Endothelial cell of umbilical vein (primary cell): Measurements from ENCODE around the gene NUP214. TPM values are rescaled to one million over a fixed set of nuclear protein-coding genes. Genes with fewer than 3 reads are reported as not detected.

Experiments
- BruUV-seq: library from RNA; stranded (reverse); fragments of 400-500 nt; replicated peaks from 2 replicates; lab custom pipeline; 2021; lab: Mats Ljungman, UMichigan
- CTCF ChIA-PET: fragments of 300-600, 350-600 bp; sonication (Branson Sonifier 250); formaldehyde crosslinking; loops from one replicate; lab custom pipeline; 2021; ENCODE audit warnings: antibody characterized with exemption, inconsistent platforms; lab: Charles Lee
- POLR2A ChIA-PET: fragments of 300-600, 350-600 bp; sonication (Branson Sonifier 250); formaldehyde crosslinking; loops from one replicate; lab custom pipeline; 2021; ENCODE audit warnings: antibody characterized with exemption, inconsistent platforms; lab: Charles Lee
- DNase-seq: peaks from one replicate; pipeline ENCODE4 v3.0.0-alpha.2; 2011; ENCODE audit warnings: low read depth, low spot score
- FAIRE-seq: peaks from 2 replicates; lab custom pipeline; 2011; peaks lifted over from hg19 to GRCh38; lab: Jason Lieb, UNC
- H2AFZ ChIP-seq: 2 replicates; pipeline ENCODE4 v1.6.0; 2012; ENCODE audit warnings: low read depth, low read length, control low read depth, inconsistent platforms
- H3K27ac ChIP-seq: 2 replicates; pipeline ENCODE4 v1.5.1; 2011; ENCODE audit warnings: low read depth, mild to moderate bottlenecking, control low read depth, low read length, moderate library complexity; ENCODE audit not compliant: insufficient read depth
- H3K27me3 ChIP-seq, 2 experiments: 2 replicates each; pipeline versions ENCODE4 v1.6.0 to v1.6.1; 2011; ENCODE audit warnings: low read length in 2 of 2, mixed read lengths in 1 of 2; ENCODE audit not compliant: control insufficient read depth in 2 of 2, insufficient read depth in 2 of 2
- H3K36me3 ChIP-seq, 2 experiments: 2 replicates in 1 of 2; 3 replicates in 1 of 2; pipeline ENCODE4 v1.5.1; 2011; ENCODE audit warnings: low read length in 2 of 2, mild to moderate bottlenecking in 1 of 2, moderate library complexity in 1 of 2; ENCODE audit not compliant: control insufficient read depth in 2 of 2, insufficient read depth in 2 of 2; ENCODE audit errors: extremely low read depth in 1 of 2
- H3K4me1 ChIP-seq: 3 replicates; pipeline ENCODE4 v1.5.1; 2011; ENCODE audit warnings: mild to moderate bottlenecking, low read length; ENCODE audit not compliant: control insufficient read depth, insufficient read depth; ENCODE audit errors: extremely low read depth
- H3K4me2 ChIP-seq: 2 replicates; pipeline ENCODE4 v1.6.1; 2011; ENCODE audit warnings: low read length, control low read depth, mixed read lengths; ENCODE audit not compliant: insufficient read depth
- H3K4me3 ChIP-seq, 3 experiments: fragments of 200-600 bp in 1 of 3; sonication (generic), shearing (Covaris generic) in 1 of 3; replicated peaks in 1 of 3; 2 replicates each; pipeline ENCODE4 v1.5.1; 2011 to 2016; ENCODE audit warnings: control low read depth in 3 of 3, low read length in 3 of 3, mild to moderate bottlenecking in 2 of 3, inconsistent platforms in 1 of 3, low read depth in 1 of 3, moderate library complexity in 1 of 3; ENCODE audit not compliant: insufficient read depth in 1 of 3
- H3K79me2 ChIP-seq: 2 replicates; pipeline ENCODE4 v1.6.0; 2012; ENCODE audit warnings: low read length, inconsistent platforms; ENCODE audit not compliant: control insufficient read depth, insufficient read depth
- H3K9ac ChIP-seq: replicated peaks from 2 replicates; pipeline ENCODE3; 2011; ENCODE audit warnings: low read length, control low read depth; ENCODE audit not compliant: insufficient read depth; ENCODE audit errors: extremely low read depth
- H3K9me1 ChIP-seq: replicated peaks from 3 replicates; pipeline ENCODE4 v1.6.0; 2011; ENCODE audit warnings: mild to moderate bottlenecking, low read length; ENCODE audit not compliant: control insufficient read depth, insufficient read depth; ENCODE audit errors: extremely low read depth
- H3K9me3 ChIP-seq: replicated peaks from 2 replicates; pipeline ENCODE4 v1.5.1; 2012; ENCODE audit warnings: low read length, inconsistent platforms; ENCODE audit not compliant: control insufficient read depth, insufficient read depth
- H4K20me1 ChIP-seq: replicated peaks from 2 replicates; pipeline ENCODE3; 2011; ENCODE audit warnings: mild to moderate bottlenecking, low read length; ENCODE audit not compliant: control insufficient read depth, insufficient read depth; ENCODE audit errors: extremely low read depth
- EZH2 ChIP-seq: IDR thresholded peaks from 2 replicates; pipeline ENCODE4 v1.6.1; 2012; ENCODE audit warnings: borderline replicate concordance, low read depth, mild to moderate bottlenecking, moderate library complexity, low read length, inconsistent platforms; ENCODE audit not compliant: severe bottlenecking
- FOS ChIP-seq: IDR thresholded peaks from 2 replicates; pipeline ENCODE4 v1.6.1; 2011; ENCODE audit warnings: mild to moderate bottlenecking, low read length, moderate library complexity, borderline replicate concordance; ENCODE audit not compliant: insufficient read depth
- GATA2 ChIP-seq: IDR thresholded peaks from 2 replicates; pipeline ENCODE4 v1.7.0; 2011; ENCODE audit warnings: low read depth, mild to moderate bottlenecking, moderate library complexity, mixed read lengths, low read length; ENCODE audit not compliant: insufficient read length, insufficient read depth
- JUN ChIP-seq: IDR thresholded peaks from 2 replicates; pipeline ENCODE4 v1.6.1; 2011; ENCODE audit warnings: borderline replicate concordance, low read depth; ENCODE audit not compliant: insufficient read length, insufficient read depth
- MYC ChIP-seq: IDR thresholded peaks from one replicate; pipeline ENCODE4 v1.6.1; 2011; ENCODE audit warnings: mild to moderate bottlenecking, low read depth, low read length
- POLR2A ChIP-seq: IDR thresholded peaks from 2 replicates; pipeline ENCODE4 v1.6.1; 2012; ENCODE audit warnings: low read depth, mild to moderate bottlenecking, control low read depth, low read length
- POLR2AphosphoS5 ChIP-seq: IDR thresholded peaks from 2 replicates; pipeline ENCODE4 v1.6.1; 2012; ENCODE audit warnings: low read depth, mild to moderate bottlenecking, control low read depth, low read length, moderate library complexity; ENCODE audit not compliant: insufficient read depth
- dilution Hi-C: fragments of 300-500 bp; cut with MboI; formaldehyde crosslinking; loops from one replicate; pipeline ENCODE4 v1.15.0; 2019; ENCODE audit warnings: low sequenced_read_pairs; ENCODE audit not compliant: extremely low pct_ligation_motif_present
- intact Hi-C: fragments of 100-400 bp; cut with micrococcal nuclease; formaldehyde crosslinking; loops from one replicate; pipeline ENCODE4 v1.10.0; 2022
- polyA plus RNA-seq, 4 experiments: library from polyadenylated mRNA; depleted of rRNA in 3 of 4; stranded (reverse) in 3 of 4; unstranded in 1 of 4; fragments of >200 nt; gene quantifications; 2 replicates each; pipeline versions ENCODE4 v1.2.1 to v1.2.3, GENCODE V29; 2011 to 2012; ENCODE audit warnings: missing spikeins in 1 of 4
- total RNA-seq: library from RNA; stranded (reverse); gene quantifications from 2 replicates; pipeline ENCODE4 v1.2.3, GENCODE V29; 2021
- TF ChIP-seq, protein P1 (sequence below): IDR thresholded peaks from 2 replicates; pipeline ENCODE4 v1.6.1; 2011; ENCODE audit not compliant: insufficient read depth, insufficient read length
- TF ChIP-seq, protein P2 (sequence below), 2 donors: IDR thresholded peaks; 1 replicate in 1 of 2; 2 replicates in 1 of 2; pipeline ENCODE4 v1.5.1; 2011; ENCODE audit warnings: low read length in 2 of 2, mild to moderate bottlenecking in 2 of 2, moderate library complexity in 2 of 2, control low read depth in 1 of 2, inconsistent platforms in 1 of 2, low read depth in 1 of 2; ENCODE audit not compliant: insufficient read depth in 1 of 2; ENCODE audit errors: extremely low read depth in 1 of 2

NUP214 gene
- total and polyA plus RNA-seq, 2 donors (not counting 3 experiments of a cell fraction or from before 2014, with no cell fraction given), result 28.7 to 65.9 TPM

DNA sequence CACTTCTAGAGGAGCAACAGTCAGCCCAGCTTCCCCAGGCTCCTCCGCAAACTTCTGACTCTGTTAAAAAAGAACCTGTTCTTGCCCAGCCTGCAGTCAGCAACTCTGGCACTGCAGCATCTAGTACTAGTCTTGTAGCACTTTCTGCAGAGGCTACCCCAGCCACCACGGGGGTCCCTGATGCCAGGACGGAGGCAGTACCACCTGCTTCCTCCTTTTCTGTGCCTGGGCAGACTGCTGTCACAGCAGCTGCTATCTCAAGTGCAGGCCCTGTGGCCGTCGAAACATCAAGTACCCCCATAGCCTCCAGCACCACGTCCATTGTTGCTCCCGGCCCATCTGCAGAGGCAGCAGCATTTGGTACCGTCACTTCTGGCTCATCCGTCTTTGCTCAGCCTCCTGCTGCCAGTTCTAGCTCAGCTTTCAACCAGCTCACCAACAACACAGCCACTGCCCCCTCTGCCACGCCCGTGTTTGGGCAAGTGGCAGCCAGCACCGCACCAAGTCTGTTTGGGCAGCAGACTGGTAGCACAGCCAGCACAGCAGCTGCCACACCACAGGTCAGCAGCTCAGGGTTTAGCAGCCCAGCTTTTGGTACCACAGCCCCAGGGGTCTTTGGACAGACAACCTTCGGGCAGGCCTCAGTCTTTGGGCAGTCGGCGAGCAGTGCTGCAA, 72.8 kb downstream of the NUP214 start:
- Histone ChIP-seq H3K9me1 (no peaks in the 10 kb centered on the region), H3K27me3 (no peaks in the 10 kb centered on the region), H3K36me3 (peaks cover 14 to 36% of the 10 kb centered on the region in 2 experiments), H3K9me3 (no peaks in the 10 kb centered on the region), H3K4me3 (no peak overlapping the region), H3K4me1 (no peaks in the 10 kb centered on the region), H4K20me1 (no peaks in the 10 kb centered on the region), H3K79me2 (no peaks in the 10 kb centered on the region), H3K27ac (no peak overlapping the region), H3K4me2 (no peak overlapping the region), H3K9ac (no peak overlapping the region), H2AFZ (no peak overlapping the region)
- TF ChIP-seq EZH2 (no peak), POLR2AphosphoS5 (no peak), JUN (no peak)
- intact Hi-C loops, result no loop called here
- POLR2A ChIA-PET, result no interaction called here
- FAIRE-seq (no peak), DNase-seq (no peak)
- BruUV-seq, result no TSS peak
- dilution Hi-C loops, result no loop called here
- CTCF ChIA-PET, result interaction anchor here (0.8 kb wide), 2 partner anchors 13 to 17 kb away, joined by 3 read pairs; no protein-coding TSS in a partner anchor

DNA sequence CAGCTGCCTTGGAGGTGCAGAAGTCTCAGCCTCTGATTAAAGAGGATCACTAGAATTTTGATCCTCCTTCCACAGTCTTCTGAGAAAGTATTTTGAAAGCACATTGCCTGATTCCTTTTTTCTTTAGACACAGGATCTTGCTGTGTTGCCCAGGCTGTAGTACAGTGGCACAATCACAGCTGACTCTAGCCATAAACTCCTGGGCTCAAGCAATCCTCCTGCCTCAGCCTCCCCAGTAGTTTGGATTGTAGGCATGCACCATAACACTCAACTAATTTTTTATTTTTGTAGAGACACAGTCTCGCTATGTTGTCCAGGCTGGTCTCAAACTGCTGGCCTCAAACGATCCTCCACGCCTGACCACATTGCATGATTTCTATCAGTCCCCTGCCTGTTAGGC, 76.5 kb downstream of the NUP214 start:
- no peak for TF ChIP-seq POLR2A
- no peak for TF ChIP-seq EZH2
- TF ChIP-seq GATA2, result no peak
- TF ChIP-seq JUN, result no peak
- TF ChIP-seq, protein P1, sequence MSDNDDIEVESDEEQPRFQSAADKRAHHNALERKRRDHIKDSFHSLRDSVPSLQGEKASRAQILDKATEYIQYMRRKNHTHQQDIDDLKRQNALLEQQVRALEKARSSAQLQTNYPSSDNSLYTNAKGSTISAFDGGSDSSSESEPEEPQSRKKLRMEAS, result no peak
- no peak for TF ChIP-seq MYC
- no peak for TF ChIP-seq FOS
- no peak for TF ChIP-seq POLR2AphosphoS5
- TF ChIP-seq, protein P2, sequence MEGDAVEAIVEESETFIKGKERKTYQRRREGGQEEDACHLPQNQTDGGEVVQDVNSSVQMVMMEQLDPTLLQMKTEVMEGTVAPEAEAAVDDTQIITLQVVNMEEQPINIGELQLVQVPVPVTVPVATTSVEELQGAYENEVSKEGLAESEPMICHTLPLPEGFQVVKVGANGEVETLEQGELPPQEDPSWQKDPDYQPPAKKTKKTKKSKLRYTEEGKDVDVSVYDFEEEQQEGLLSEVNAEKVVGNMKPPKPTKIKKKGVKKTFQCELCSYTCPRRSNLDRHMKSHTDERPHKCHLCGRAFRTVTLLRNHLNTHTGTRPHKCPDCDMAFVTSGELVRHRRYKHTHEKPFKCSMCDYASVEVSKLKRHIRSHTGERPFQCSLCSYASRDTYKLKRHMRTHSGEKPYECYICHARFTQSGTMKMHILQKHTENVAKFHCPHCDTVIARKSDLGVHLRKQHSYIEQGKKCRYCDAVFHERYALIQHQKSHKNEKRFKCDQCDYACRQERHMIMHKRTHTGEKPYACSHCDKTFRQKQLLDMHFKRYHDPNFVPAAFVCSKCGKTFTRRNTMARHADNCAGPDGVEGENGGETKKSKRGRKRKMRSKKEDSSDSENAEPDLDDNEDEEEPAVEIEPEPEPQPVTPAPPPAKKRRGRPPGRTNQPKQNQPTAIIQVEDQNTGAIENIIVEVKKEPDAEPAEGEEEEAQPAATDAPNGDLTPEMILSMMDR (IDR thresholded peaks at IDR 0.05; ENCODE audit: extremely low read depth in 1 of 2, insufficient read depth in 1 of 2, low read depth in 1 of 2, low read length in 2 of 2), result no peak
- Histone ChIP-seq H3K36me3 (peaks cover 11 to 35% of the 10 kb centered on the region in 2 experiments), H3K4me2 (no peak overlapping the region), H3K4me3 (no peak overlapping the region), H3K4me1 (no peaks in the 10 kb centered on the region), H2AFZ (no peak overlapping the region), H3K9me1 (no peaks in the 10 kb centered on the region), H4K20me1 (no peaks in the 10 kb centered on the region), H3K79me2 (no peaks in the 10 kb centered on the region), H3K27ac (no peak overlapping the region), H3K9ac (no peak overlapping the region), H3K9me3 (no peaks in the 10 kb centered on the region), H3K27me3 (no peaks in the 10 kb centered on the region)
- FAIRE-seq (no peak), DNase-seq (no peak)
- dilution Hi-C loops, result no loop called here
- BruUV-seq, result no TSS peak
- intact Hi-C loops, result no loop called here
- ChIA-PET POLR2A (no interaction called here), CTCF (interaction anchor here (1.3 to 1.5 kb wide), 4 partner anchors 10 to 135 kb away, joined by 3 to 6 read pairs (median 4); no protein-coding TSS in a partner anchor)
